HepG2 (cell line): ENCODE results near the gene KDM2B. TPM values are rescaled to one million over a fixed set of nuclear protein-coding genes. Genes with fewer than 3 reads are reported as not detected.

Source experiments
- ATAC-seq: fragments of 200-7000 bp; cut with Tn5 transposase; 3 replicates; pipeline ENCODE4 v1.9.1; 2020; ENCODE audit warnings: mild to moderate bottlenecking, moderate library complexity
- BruUV-seq: library from RNA; stranded (reverse); fragments of 400-500 nt; replicated peaks from 2 replicates; lab custom pipeline; 2021; lab: Mats Ljungman, UMichigan
- CTCF ChIA-PET: fragments of 300-600 bp; formaldehyde crosslinking; extraction: SDS; loops from one replicate; lab custom pipeline; 2021; ENCODE audit warnings: low total read pairs, inconsistent platforms, low intra/inter-chr PET ratio; lab: Yijun Ruan, JAX
- POLR2A ChIA-PET: fragments of 350-600 bp; sonication (Branson Sonifier 250); formaldehyde crosslinking; loops from one replicate; lab custom pipeline; 2020; ENCODE audit warnings: antibody characterized with exemption, inconsistent platforms; lab: Yijun Ruan, JAX
- DNase-seq: peaks from one replicate; pipeline ENCODE4 v3.0.0-alpha.2; 2015; ENCODE audit warnings: low spot score
- FAIRE-seq: peaks from 3 replicates; lab custom pipeline; 2011; peaks lifted over from hg19 to GRCh38; lab: Jason Lieb, UNC
- H2AFZ ChIP-seq: one replicate; pipeline ENCODE4 v1.6.1; 2011; ENCODE audit warnings: low read length, inconsistent platforms
- H3K27ac ChIP-seq: fragments of 300-600 bp; 3 replicates; pipeline ENCODE4 v1.8.0; 2011; ENCODE audit warnings: mixed run types, mild to moderate bottlenecking, mixed read lengths, low read length, inconsistent platforms; ENCODE audit not compliant: insufficient read depth; ENCODE audit errors: extremely low read length
- H3K27me3 ChIP-seq, 2 experiments: fragments of 200-600 bp in 1 of 2; 2 replicates in 1 of 2; 3 replicates in 1 of 2; pipeline versions ENCODE4 v1.6.0 to v1.8.0; 2011; ENCODE audit warnings: low read length in 2 of 2, mild to moderate bottlenecking in 2 of 2, moderate library complexity in 2 of 2, inconsistent platforms in 1 of 2; ENCODE audit not compliant: insufficient read depth in 2 of 2, control insufficient read depth in 1 of 2
- H3K36me3 ChIP-seq, 2 experiments: fragments of 200-600 bp in 1 of 2; replicated peaks in 1 of 2; 2 replicates in 1 of 2; 3 replicates in 1 of 2; pipeline versions ENCODE4 v1.5.1 to v1.8.0; 2011; ENCODE audit warnings: low read length in 2 of 2, inconsistent platforms in 1 of 2; ENCODE audit not compliant: insufficient read depth in 2 of 2, control insufficient read depth in 1 of 2
- H3K4me1 ChIP-seq: 2 replicates; pipeline ENCODE4 v1.5.1; 2012; ENCODE audit warnings: low read length, inconsistent platforms; ENCODE audit not compliant: insufficient read depth
- H3K4me2 ChIP-seq: 2 replicates; pipeline ENCODE4 v1.6.0; 2011; ENCODE audit warnings: low read depth, low read length, inconsistent platforms
- H3K4me3 ChIP-seq, 3 experiments: fragments of 200-600 bp in 1 of 3; sonication (generic), shearing (Covaris generic) in 1 of 3; replicated peaks in 1 of 3; 2 replicates each; pipeline ENCODE4 v1.5.1; 2011 to 2016; ENCODE audit warnings: low read length in 3 of 3, inconsistent platforms in 2 of 3, low read depth in 2 of 3, mild to moderate bottlenecking in 2 of 3, control low read depth in 1 of 3, mixed read lengths in 1 of 3; ENCODE audit not compliant: insufficient read depth in 1 of 3
- H3K79me2 ChIP-seq: one replicate; pipeline ENCODE4 v1.6.1; 2011; ENCODE audit warnings: low read length, inconsistent platforms; ENCODE audit not compliant: insufficient read depth
- H3K9ac ChIP-seq: 2 replicates; pipeline ENCODE4 v1.6.0; 2011; ENCODE audit warnings: mild to moderate bottlenecking, low read depth, low read length, inconsistent platforms; ENCODE audit not compliant: insufficient read depth
- H3K9me3 ChIP-seq: 2 replicates; pipeline ENCODE4 v1.5.1; 2012; ENCODE audit warnings: mild to moderate bottlenecking, low read length
- H4K20me1 ChIP-seq: 2 replicates; pipeline ENCODE4 v1.6.0; 2011; ENCODE audit warnings: inconsistent platforms, mild to moderate bottlenecking, low read length, moderate library complexity; ENCODE audit not compliant: insufficient read depth
- CEBPB ChIP-seq: IDR thresholded peaks from 2 replicates; pipeline ENCODE4 v1.6.1; 2011; ENCODE audit warnings: low read depth, low read length, improper control_type of control experiment, borderline replicate concordance
- KDM6A ChIP-seq: IDR thresholded peaks from 2 replicates; pipeline ENCODE4 v1.6.1; 2016; ENCODE audit warnings: low read depth
- KLF6 ChIP-seq: IDR thresholded peaks from 2 replicates; pipeline ENCODE4 v1.8.0; 2016; ENCODE audit warnings: missing biosample characterization, missing genetic modification reagents
- MYNN ChIP-seq: sonication (generic); formaldehyde crosslinking; IDR thresholded peaks from 2 replicates; pipeline ENCODE4 v1.4.0; 2020; ENCODE audit warnings: mild to moderate bottlenecking, low read depth, missing genetic modification reagents
- NFKB2 ChIP-seq: sonication (generic); formaldehyde crosslinking; IDR thresholded peaks from 2 replicates; pipeline ENCODE4 v1.4.0; 2020; ENCODE audit warnings: missing genetic modification reagents, borderline replicate concordance
- SMAD3 ChIP-seq: sonication (generic); formaldehyde crosslinking; IDR thresholded peaks from 2 replicates; pipeline ENCODE4 v1.4.0; 2020; ENCODE audit warnings: missing genetic modification reagents
- ZFY ChIP-seq: sonication (generic); formaldehyde crosslinking; IDR thresholded peaks from 2 replicates; pipeline ENCODE4 v1.4.0; 2020; ENCODE audit warnings: missing genetic modification reagents
- ZNF224 ChIP-seq: sonication (generic); formaldehyde crosslinking; IDR thresholded peaks from 2 replicates; pipeline ENCODE4 v1.5.0; 2020; ENCODE audit warnings: mild to moderate bottlenecking, missing genetic modification reagents
- ZNF256 ChIP-seq: sonication (generic); formaldehyde crosslinking; conservative IDR thresholded peaks from 2 replicates; pipeline ENCODE4 v1.4.0; 2020; ENCODE audit warnings: missing genetic modification reagents
- ZNF326 ChIP-seq: sonication (generic); formaldehyde crosslinking; IDR thresholded peaks from 2 replicates; pipeline ENCODE4 v1.4.0; 2020; ENCODE audit warnings: missing genetic modification reagents, borderline replicate concordance
- ZNF550 ChIP-seq: sonication (generic); formaldehyde crosslinking; IDR thresholded peaks from 2 replicates; pipeline ENCODE4 v1.4.0; 2020; ENCODE audit warnings: mild to moderate bottlenecking, missing genetic modification reagents, borderline replicate concordance
- ZNF652 ChIP-seq: IDR thresholded peaks from 2 replicates; pipeline ENCODE4 v1.6.1; 2016; ENCODE audit warnings: low read depth, borderline replicate concordance
- ZNF747 ChIP-seq: sonication (generic); formaldehyde crosslinking; IDR thresholded peaks from 2 replicates; pipeline ENCODE4 v1.8.1; 2023; ENCODE audit warnings: missing genetic modification reagents, mild to moderate bottlenecking, borderline replicate concordance
- ZNF773 ChIP-seq: sonication (generic); formaldehyde crosslinking; IDR thresholded peaks from 2 replicates; pipeline ENCODE4 v1.4.0; 2020; ENCODE audit warnings: missing genetic modification reagents, borderline replicate concordance
- WGBS: methylation state at CpG from one replicate; pipeline ENCODE4 v1.1.6; 2017; ENCODE audit warnings: low lambda C conversion rate; 5-methylcytosine and 5-hydroxymethylcytosine counted together
- in situ Hi-C: cut with HindIII; loops from 2 replicates; pipeline ENCODE4 v1.10.0; 2017; ENCODE audit warnings: low pct_unique_long_range_greater_than_20kb; ENCODE audit not compliant: extremely low pct_ligation_motif_present
- intact Hi-C: fragments of 100-400 bp; cut with micrococcal nuclease; formaldehyde crosslinking; loops from one replicate; pipeline ENCODE4 v1.10.0; 2022; ENCODE audit not compliant: unreplicated experiment
- polyA plus RNA-seq, 8 experiments: library from polyadenylated mRNA; depleted of rRNA in 3 of 8; stranded (reverse) in 7 of 8; unstranded in 1 of 8; fragments of >200 nt; fragmentation: Illumina TruSeq in 4 of 8; extraction: Trizol in 4 of 8; gene quantifications; 2 replicates each; pipeline versions ENCODE4 v1.2.1 to v1.2.3, GENCODE V29; 2011 to 2016; ENCODE audit warnings: low read depth in 4 of 8, missing spikeins in 1 of 8, mixed read lengths in 1 of 8; ENCODE audit not compliant: insufficient read depth in 1 of 8
- total RNA-seq, 5 experiments: library from RNA; depleted of rRNA; stranded (reverse); fragments of >200 nt; fragmentation: Illumina TruSeq; extraction: Trizol; gene quantifications; 2 replicates each; pipeline ENCODE4 v1.2.3, GENCODE V29; 2016; ENCODE audit warnings: low read depth in 1 of 5
- TF ChIP-seq, protein P1 (sequence below): sonication (generic); formaldehyde crosslinking; IDR thresholded peaks from 2 replicates; pipeline ENCODE4 v1.4.0; 2020; ENCODE audit warnings: missing genetic modification reagents
- TF ChIP-seq, protein P2 (sequence below): sonication (generic); formaldehyde crosslinking; IDR thresholded peaks from 2 replicates; pipeline ENCODE4 v1.4.0; 2020; ENCODE audit warnings: mild to moderate bottlenecking, missing genetic modification reagents

Gene KDM2B
- total and polyA plus RNA-seq, 2 of the 13 experiments (the other 11 are each of a cell fraction or from before 2014, with no cell fraction given), result 17.5 to 26.1 TPM

DNA sequence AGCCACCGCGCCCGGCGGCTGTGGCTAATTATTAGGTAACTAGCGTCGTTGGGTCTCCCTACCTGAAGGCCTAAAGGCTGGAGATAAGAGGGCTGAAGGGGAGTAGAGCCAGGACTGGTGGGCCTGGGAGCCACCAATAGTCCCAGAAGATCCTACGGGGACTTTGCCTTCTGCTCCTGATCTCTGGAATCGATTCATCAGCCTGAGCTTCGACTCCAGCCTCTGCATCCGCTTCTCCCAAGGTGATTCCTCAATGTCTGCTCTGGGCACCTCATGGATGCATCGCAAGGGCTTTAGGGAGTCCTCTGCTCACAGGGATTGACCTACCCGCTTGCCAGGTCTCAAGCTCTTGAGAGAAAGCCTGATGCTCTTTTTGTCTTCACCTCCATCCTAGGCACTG, 14.7 kb upstream of the KDM2B start:
- ChIA-PET POLR2A (no interaction called here), CTCF (no interaction called here)
- H3K4me1 ChIP-seq, result peaks cover 46% of the 10 kb centered on the region
- H3K4me3 ChIP-seq, result no peak overlapping the region
- in situ Hi-C loops, result no loop called here
- H3K9me3 ChIP-seq, result no peaks in the 10 kb centered on the region
- H3K9ac ChIP-seq, result no peak overlapping the region
- H3K79me2 ChIP-seq, result no peaks in the 10 kb centered on the region
- no peaks in the 10 kb centered on the region for H3K36me3 ChIP-seq
- no peak overlapping the region for H3K4me2 ChIP-seq
- H3K27me3 ChIP-seq, result no peaks in the 10 kb centered on the region
- no peak overlapping the region for H3K27ac ChIP-seq
- no peaks in the 10 kb centered on the region for H4K20me1 ChIP-seq
- no peak for DNase-seq
- FAIRE-seq, result no peak
- no peak for ATAC-seq
- WGBS, result 86% methylated on average over 11 of the region's 12 CpGs
- BruUV-seq, result no TSS peak
- intact Hi-C loops, result no loop called here
- H2AFZ ChIP-seq, result no peak overlapping the region
- TF ChIP-seq KDM6A (CRISPR knock-in tag) (no peak), ZNF550 (no peak), ZNF747 (CRISPR knock-in tag) (no peak), NFKB2 (CRISPR knock-in tag) (no peak), MYNN (CRISPR knock-in tag) (no peak), ZNF326 (no peak), ZFY (CRISPR knock-in tag) (no peak), ZNF652 (no peak), SMAD3 (CRISPR knock-in tag) (no peak), ZNF773 (CRISPR knock-in tag) (no peak), CEBPB (no peak), ZNF224 (CRISPR knock-in tag) (no peak), KLF6 (CRISPR knock-in tag) (no peak), ZNF256 (CRISPR knock-in tag) (no peak)
- TF ChIP-seq, protein P1, sequence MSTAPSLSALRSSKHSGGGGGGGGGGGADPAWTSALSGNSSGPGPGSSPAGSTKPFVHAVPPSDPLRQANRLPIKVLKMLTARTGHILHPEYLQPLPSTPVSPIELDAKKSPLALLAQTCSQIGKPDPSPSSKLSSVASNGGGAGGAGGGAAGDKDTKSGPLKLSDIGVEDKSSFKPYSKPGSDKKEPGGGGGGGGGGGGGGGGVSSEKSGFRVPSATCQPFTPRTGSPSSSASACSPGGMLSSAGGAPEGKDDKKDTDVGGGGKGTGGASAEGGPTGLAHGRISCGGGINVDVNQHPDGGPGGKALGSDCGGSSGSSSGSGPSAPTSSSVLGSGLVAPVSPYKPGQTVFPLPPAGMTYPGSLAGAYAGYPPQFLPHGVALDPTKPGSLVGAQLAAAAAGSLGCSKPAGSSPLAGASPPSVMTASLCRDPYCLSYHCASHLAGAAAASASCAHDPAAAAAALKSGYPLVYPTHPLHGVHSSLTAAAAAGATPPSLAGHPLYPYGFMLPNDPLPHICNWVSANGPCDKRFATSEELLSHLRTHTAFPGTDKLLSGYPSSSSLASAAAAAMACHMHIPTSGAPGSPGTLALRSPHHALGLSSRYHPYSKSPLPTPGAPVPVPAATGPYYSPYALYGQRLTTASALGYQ (CRISPR knock-in tag), result no peak
- TF ChIP-seq, protein P2, sequence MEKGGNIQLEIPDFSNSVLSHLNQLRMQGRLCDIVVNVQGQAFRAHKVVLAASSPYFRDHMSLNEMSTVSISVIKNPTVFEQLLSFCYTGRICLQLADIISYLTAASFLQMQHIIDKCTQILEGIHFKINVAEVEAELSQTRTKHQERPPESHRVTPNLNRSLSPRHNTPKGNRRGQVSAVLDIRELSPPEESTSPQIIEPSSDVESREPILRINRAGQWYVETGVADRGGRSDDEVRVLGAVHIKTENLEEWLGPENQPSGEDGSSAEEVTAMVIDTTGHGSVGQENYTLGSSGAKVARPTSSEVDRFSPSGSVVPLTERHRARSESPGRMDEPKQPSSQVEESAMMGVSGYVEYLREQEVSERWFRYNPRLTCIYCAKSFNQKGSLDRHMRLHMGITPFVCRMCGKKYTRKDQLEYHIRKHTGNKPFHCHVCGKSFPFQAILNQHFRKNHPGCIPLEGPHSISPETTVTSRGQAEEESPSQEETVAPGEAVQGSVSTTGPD (CRISPR knock-in tag), result no peak
